ENCODE measurements around the gene IWS1.

GRCh38 chr2:127472268-127472667, 54.0 kb downstream of the IWS1 start:
- TF ChIP-seq SUZ12 (IDR thresholded peaks at IDR 0.05) (no peak), PKNOX1 (IDR thresholded peaks at IDR 0.05) (no peak), ELF4 (IDR thresholded peaks at IDR 0.05) (no peak), FOXK2 (IDR thresholded peaks at IDR 0.05) (no peak)

Data from HEK293T (cell line).